Anterior cingulate cortex (tissue), 58 donors: ENCODE results near the gene HDGFL2.
A peak's percentile ranks its signal among the peaks of the same experiment; 100 is the strongest.

ENCODE experiments used
- DNase-seq, 58 donors: peaks; one replicate each; lab custom pipeline; 2025; lab: John Stamatoyannopoulos, UW

The HDGFL2 gene

DNA sequence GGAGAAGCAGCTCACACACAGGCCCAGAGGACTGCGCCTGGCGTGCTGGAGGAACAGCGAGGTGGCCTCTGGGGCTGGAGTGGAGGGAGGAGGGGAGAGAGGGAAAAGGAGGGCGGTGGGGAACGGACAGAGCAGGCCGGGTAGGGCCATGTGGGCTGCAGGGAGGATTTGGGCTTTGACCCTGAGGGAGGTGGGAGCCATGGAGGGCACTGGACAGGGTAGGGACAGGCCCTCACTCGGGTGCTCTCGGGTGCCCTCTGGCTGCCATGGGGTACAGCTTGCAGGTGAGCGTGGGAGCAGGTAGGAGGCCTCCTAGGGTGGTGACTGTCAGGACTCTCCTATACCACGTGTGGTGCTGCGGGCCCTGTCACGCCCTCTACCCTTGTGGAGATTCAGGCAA, 23.4 kb downstream of the HDGFL2 start:
- DNase-seq = peak in 1 of 58 donors; percentile 17

DNA sequence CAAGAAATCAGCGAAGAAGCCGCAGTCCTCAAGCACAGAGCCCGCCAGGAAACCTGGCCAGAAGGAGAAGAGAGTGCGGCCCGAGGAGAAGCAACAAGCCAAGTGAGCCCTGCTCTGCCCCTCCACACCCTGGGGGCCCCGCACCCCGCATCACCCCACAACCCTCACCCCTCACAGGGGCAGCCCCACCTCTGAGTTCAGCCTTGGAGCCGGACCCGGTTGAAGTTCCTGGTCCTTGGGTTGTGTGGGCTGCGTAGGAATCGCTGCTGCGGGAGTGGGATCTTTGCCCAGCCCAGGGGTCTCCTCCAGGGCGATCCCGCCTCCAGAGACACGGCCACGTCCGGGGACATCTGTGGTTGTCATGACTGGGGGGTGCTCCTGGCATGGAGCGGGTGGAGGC, 24.2 kb downstream of the HDGFL2 start:
- no peak for DNase-seq

DNA sequence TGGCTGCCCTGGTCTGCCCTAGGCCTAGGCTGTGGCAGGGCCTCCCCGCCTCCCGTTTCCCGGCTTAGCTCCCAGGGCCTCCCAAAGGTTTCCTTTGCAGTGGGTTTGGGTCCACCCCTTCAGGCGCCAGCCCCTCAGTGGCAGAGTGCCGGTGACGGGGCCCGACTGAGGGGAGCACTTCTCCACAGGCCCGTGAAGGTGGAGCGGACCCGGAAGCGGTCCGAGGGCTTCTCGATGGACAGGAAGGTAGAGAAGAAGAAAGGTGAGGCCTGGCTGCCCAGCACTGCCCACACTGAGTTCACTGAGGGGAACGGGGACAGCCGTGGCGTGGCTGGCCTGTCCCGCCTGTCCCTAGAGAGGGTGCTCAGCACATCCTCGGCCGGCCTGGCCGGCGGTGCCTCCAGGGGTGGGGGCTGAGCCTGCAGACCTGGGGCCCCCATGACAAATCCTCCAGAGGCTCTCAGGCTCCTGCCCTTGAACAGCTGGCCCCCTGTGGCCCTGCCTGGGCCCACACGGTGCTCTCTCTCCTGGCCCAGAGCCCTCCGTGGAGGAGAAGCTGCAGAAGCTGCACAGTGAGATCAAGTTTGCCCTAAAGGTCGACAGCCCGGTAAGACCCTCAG, 25.8 kb downstream of the HDGFL2 start:
- no peak for DNase-seq

DNA sequence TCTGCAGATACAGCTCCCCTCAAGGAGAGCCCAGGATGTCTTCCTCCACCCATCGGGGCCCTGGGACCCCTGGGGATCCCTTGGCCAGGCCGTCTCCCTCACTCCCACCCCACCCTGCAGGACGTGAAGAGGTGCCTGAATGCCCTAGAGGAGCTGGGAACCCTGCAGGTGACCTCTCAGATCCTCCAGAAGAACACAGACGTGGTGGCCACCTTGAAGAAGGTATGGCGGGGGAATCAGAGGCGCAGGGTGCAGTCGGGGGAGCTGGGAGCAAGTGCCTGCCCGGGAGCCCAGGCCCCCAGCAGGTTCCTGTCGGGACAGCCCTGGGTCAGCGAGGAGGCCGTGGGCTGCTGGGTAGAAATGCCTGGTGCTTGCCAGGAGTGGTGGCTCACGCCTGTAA, 26.6 kb downstream of the HDGFL2 start:
- no peak for DNase-seq

DNA sequence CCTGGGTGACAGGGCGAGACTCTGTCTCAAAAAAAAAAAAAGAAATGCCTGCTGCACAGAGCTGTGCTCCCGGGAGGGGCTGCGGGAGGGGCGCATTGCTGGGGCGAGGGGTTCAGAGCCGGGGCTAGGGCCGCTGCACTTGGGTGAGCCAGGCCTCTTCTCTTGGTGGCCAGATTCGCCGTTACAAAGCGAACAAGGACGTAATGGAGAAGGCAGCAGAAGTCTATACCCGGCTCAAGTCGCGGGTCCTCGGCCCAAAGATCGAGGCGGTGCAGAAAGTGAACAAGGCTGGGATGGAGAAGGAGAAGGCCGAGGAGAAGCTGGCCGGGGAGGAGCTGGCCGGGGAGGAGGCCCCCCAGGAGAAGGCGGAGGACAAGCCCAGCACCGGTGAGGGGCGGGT, 27.2 kb downstream of the HDGFL2 start:
- no peak for DNase-seq

DNA sequence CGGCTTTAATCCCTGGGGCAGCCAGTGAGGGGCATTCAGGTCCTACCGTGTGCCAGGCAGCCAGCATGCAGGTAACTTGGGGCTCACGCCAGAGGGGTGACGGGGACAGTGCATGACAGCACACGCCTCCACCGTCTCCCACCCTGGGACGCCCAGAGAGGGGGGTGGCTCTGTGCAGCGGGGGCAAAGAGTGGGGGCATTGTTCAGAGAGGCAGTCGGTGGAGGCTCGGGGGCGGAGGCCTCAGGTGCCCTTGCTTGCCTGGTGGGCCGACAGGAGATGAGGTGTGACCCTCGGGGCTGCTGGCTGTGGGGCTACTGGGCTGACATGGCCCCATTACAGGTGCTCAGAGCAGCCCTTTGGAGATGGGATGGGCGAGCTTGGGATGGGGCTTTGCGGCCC, 27.8 kb downstream of the HDGFL2 start:
- no peak for DNase-seq

DNA sequence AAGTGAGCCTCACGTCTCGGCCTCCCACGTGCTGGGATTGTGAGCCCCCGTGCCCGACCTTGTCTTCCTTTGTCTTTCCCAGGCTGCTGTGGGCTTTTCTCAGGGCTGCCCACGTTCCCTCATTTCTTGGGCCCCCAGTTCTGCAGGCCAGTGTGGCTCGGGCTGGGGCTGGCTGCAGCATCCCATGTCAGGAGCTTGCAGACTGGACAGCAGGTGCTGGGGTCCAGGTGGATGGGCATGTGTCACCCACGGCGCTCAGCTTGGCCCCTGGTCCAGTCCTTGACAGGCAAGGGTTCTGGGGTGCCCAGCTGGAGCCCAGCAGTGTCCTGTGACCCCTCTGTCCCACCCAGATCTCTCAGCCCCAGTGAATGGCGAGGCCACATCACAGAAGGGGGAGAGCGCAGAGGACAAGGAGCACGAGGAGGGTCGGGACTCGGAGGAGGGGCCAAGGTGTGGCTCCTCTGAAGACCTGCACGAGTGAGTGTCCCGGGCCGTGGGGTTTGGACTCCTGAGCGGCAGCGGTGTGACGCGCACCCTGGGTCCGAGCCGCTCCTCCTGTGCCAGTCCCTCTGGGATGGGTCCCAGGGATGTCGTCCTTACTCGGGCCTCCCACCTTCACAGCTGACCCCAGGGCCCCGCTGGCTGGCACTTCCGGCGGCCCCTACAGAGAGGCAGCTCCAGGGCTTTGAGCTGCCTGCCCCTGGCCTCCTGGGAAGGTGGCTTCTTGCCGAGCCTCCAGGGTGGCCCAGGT, 28.9 kb downstream of the HDGFL2 start:
- DNase-seq = no peak

DNA sequence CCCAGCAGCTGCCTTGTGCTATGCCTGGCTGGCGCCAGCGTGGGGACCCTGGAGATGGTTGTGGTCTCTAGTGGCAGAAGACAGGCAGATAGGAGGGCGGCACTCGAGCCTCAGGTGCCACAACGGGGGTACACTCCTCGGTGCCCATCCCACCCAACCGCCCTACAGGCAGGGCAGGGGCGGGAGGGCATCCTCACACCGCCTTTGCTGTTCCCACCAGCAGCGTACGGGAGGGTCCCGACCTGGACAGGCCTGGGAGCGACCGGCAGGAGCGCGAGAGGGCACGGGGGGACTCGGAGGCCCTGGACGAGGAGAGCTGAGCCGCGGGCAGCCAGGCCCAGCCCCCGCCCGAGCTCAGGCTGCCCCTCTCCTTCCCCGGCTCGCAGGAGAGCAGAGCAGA, 29.6 kb downstream of the HDGFL2 start:
- DNase-seq = no peak

DNA sequence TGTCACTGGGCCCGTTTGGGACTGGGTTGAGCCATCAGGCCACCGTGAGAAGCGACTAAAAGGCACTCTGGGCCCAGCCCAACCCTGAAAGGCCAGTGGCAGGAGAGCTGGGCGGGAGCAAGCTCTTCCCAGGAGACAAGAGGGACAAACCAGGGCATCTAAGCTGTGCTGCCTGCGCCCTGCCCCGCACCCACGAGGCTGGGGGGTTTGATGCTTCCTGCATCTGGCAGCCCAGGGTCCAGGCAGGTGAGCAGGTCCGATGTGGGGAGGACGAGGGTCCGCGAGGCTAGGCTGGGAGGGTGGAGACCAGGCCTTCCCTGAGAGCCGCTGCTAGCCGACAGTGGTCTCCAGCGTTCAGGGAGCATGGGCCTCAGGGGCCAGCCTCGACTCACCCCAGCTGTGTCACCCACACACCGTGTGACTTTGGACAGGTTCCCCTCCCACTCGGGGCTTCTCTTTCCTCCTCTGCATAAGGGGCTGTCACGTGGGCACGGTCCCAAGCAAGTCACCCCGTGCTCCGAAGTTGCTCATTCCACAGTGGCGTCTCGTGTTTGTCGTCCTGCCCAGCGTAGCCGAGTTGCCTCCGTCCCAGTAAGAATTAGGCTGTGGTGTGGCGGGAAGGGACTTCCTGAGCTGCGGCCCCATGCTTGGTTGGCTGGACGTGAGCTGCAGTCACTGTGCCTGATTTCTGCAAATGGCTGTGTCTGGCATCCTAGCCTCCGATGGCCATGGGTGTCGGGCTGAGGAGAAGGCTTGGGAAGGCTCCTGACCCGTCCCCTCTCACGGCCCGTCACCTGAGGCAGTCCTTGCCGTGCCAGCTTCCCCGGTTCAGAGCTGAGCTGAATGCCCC, 30.4 kb downstream of the HDGFL2 start:
- DNase-seq = no peak

DNA sequence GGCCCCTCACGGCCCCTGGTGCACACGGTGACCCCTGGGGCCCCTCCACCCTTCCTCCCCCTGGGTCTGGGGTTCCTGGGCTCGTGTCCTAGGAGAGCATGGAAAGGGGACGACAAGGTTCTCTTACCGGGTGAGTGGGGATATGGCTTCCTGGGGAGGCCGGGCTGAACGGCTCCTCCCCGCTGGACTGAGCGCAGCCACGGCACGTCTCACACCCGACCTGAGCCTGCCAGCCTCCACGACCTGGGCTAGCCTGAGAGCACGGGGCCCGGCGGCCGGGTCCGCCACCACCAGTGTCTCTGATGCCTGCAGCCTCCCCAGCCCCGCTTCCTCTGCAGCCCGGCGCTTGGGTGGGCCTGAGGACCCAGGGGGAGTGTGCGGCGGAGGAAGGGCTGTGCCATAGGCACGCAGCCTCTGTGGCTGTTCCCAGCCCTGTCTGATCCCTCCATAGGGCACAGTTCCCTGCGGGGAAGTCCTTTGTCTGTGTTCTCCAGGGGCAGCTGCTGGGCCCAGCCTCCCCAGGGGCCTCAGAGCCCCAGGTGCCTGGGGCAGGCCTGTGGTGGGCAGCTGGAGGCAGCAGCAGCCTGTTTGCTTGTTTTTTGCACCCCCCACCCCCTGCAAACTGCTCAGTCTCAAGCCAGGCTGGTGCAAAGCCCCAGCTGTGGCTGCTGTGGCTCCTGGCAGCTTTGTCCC, 31.2 kb downstream of the HDGFL2 start:
- DNase-seq = no peak

DNA sequence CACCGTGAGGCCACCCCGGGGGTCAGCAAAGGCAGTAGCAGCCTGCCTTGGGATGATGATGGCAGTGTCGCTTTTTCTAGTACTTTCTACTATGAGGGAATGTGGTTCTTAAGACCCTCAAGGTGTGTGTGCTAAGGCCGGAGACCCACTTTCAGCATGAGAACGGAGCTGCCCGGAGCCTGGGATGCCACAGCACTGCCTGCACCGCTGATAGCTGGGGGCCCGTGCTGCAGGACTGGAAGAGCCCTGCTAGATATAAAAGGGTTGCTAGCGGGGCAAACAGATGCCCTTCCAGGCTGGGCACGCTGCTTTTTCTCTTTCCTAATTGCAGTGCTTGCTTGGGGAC, 31.7 kb downstream of the HDGFL2 start:
- DNase-seq = no peak

DNA sequence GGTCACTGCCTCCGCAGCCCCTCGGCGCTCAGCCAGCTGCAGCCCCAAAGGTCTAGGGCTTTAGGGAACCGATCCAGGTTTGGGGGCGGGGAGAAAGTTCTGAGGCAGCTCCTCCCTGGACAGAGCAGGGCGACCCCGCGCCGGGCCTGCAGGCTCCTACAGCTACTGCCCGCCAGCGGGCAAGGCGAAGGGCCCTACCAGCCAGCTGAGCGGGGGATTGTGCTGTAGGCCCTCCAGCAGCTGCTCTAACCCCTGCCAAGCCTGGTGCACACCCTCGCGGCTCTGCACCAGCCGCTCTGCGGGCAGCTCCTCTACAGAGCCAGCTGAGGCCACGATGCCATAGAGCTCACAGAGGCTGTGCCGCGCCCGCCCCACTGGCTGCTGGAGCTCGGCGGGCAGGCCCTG, 32.2 kb downstream of the HDGFL2 start:
- DNase-seq = peak in 34 of 58 donors; percentile 8 to 67 (median 34)

DNA sequence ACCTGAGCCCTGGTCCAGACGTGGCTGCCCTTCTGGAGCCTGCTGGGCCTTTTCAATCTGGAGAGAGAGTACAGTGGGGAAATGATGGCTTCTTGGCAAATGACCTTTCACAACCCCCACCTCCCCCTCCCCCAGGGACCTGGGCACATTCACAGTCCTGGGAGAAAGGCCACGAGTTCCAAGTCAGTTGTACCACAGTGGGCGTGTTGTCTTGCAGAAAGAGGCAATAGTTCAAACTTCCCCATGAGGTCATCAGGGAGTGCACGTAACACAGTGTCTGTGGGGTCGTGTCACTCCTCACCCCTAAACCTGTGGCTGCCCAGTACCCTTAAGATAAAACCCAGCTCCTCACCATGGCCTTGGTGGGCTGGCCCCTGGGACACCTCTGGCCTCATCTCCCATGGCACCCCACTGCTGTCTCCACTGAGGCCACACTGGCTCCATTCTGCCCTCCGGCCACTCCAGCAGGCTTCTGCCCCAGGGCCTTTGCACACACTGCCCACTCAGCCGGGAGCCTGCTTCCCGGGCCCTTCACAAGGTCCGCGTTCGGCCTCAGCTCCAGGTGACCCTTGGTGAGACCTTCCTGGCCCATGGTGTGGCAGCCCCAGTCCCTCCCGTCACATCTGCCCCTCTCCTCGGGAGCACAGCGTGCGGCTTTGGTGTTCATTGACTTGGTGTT, 32.9 kb downstream of the HDGFL2 start:
- DNase-seq = no peak

DNA sequence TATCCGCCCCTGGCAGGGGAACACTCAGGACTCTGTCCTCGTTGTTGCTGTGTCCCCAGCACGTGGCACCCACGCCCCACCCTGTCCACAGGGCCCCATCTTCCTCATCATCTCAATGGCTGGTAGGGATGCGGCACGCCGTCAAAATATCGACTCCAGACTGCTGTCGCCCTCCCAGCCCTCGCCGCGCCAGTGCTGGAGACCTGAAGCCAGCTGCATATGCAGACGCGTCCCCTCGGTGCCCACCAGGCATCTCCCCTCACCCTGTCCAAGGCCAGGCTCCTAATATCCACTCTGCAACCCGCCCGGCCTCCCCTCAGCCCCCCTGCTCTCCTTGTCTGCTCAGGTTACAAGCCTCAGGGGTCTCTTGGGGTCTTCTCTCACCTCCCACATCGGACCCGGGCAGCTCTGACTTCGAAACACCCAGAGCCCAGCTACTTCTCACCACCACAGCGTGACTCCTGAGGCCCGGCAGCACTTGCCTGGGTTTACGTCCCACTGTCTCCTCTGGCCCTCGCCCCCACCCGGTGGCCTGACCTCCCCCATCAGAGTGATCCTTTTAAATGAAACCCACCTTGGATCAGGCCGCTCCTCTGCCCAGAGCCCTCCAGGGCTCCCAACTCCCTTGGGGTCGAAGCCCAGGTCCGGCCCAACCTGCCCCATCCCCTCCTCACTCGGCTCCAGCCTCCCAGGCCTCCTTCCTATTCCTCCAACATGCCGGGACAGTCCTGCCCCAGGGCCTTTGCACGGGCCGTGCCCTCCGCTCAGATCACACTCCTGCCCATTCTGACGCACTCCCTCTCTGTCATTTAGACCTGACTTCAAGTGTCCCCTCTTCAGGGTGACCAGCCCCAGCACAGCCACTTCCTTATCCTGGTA, 33.7 kb downstream of the HDGFL2 start:
- DNase-seq = no peak

DNA sequence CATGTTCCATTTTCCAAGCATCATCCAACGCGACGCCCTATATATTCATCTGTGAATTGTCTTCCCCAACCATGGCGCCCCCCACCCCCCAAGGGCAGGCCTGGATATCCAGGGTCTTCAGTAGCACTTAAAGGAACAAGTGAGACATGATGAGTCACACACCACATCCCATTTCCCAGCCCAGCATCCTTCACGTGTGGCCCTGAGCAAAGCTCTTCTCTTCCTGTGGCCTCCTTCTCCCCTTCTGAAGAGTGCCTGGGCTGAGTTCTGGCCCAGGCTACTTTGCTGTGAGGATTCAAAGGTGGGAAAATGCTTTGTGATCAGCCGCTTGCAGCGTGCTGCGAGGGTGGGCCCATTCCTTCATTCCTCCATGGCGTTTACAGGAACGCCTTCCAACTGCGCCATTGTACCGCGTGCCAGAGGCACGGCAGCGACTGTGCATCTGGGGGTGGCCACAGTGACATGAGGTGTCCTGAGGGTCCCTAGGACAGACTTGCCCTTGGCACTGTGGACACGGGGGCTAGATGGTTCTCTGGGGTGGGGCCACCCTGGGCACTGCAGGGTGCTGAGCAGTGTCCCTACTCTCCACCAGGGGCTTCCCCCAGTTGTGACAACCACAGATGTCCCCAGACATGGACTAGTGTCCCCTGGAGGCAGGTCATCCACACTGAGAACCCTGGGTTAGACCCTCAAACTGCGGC, 34.5 kb downstream of the HDGFL2 start:
- no peak for DNase-seq

DNA sequence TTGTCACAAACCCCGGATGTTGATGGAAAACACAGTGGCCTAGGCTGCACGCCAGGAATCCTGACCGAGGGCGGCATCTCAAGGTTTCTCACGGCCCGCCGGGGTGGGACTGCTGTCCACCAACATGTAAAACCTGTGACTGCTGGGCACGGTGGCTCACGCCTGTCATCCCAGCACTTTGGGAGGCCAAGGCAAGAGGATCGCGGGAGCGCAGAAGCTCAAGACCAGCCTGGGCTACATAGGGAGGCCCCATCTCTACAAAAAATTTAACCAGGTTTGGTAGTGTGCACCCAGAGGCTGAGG, 35.0 kb downstream of the HDGFL2 start:
- DNase-seq = no peak

DNA sequence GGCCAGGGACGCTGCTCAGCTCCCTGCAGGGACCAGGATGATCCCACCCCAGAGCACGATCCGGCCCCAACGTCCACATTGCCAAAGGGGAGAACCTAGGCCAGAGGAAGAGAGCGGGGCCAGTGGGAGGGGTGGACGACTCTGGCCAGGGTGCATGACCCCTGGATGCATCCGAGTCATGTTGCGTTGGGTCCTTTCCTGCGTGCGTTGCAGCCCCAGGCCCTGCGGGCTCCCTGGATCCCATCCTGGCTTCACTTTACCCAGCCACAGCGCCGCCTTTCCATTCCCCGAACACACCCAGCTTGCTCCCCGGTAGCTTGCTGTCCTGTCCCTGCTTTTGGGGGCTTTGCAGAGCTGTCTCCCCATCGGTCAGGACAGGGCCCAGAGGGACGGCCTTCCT, 35.7 kb downstream of the HDGFL2 start:
- DNase-seq = no peak

DNA sequence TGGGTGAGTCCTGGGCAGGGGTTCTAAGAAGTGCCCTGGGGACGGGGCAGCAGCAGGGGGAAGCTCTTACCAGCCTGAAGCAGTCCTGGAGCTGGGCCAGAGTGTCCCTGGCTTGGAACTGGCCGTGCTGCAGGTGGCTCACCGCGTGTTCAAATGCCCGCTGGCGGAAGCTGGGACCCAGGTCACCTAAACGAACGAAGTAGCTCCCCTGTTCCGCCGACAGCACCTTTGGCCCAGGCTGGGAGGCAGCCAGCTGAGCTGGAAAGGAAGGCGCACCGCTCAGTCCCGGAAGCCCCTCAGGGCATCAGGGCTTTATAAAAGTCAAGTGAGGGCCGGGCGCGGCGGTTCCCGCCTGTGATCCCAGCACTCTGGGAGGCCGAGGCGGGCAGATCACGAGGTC, 36.6 kb downstream of the HDGFL2 start:
- DNase-seq = no peak
